Trophoblast cell (in vitro differentiated cells and primary cell): ENCODE results near the gene SLC25A25.
A peak's percentile ranks its signal among the peaks of the same experiment; 100 is the strongest.

ENCODE experiments used
- DNase-seq, 2 donors: peaks; one replicate each; pipeline ENCODE4 v3.0.0-alpha.2; 2016
- H2AFZ ChIP-seq: 2 replicates; pipeline ENCODE4 v1.6.1; 2013; ENCODE audit warnings: low read length, moderate library complexity, mild to moderate bottlenecking; ENCODE audit not compliant: insufficient read depth, poor library complexity
- H2AK5ac ChIP-seq: 2 replicates; pipeline ENCODE4 v1.6.1; 2013; ENCODE audit warnings: mild to moderate bottlenecking, low read length
- H2BK120ac ChIP-seq: 2 replicates; pipeline ENCODE4 v1.6.1; 2013; ENCODE audit warnings: low read length, mild to moderate bottlenecking, moderate library complexity; ENCODE audit not compliant: insufficient read depth, poor library complexity
- H2BK12ac ChIP-seq: 2 replicates; pipeline ENCODE4 v1.6.1; 2013; ENCODE audit warnings: mild to moderate bottlenecking, low read length, moderate library complexity
- H2BK5ac ChIP-seq: 2 replicates; pipeline ENCODE4 v1.6.1; 2013; ENCODE audit warnings: low read length, low read depth, moderate library complexity, mild to moderate bottlenecking; ENCODE audit not compliant: poor library complexity
- H3K14ac ChIP-seq: 2 replicates; pipeline ENCODE4 v1.6.1; 2013; ENCODE audit warnings: mild to moderate bottlenecking, low read length
- H3K18ac ChIP-seq: 2 replicates; pipeline ENCODE4 v1.6.1; 2013; ENCODE audit warnings: mild to moderate bottlenecking, low read length
- H3K23ac ChIP-seq: 2 replicates; pipeline ENCODE4 v1.6.1; 2013; ENCODE audit warnings: low read length
- H3K27ac ChIP-seq: 2 replicates; pipeline ENCODE4 v1.5.1; 2013; ENCODE audit warnings: low read depth, mild to moderate bottlenecking, inconsistent platforms, low read length, moderate library complexity
- H3K27me3 ChIP-seq: 2 replicates; pipeline ENCODE4 v1.6.1; 2013; ENCODE audit warnings: inconsistent platforms, mild to moderate bottlenecking, low read length, moderate library complexity; ENCODE audit not compliant: insufficient read depth
- H3K36me3 ChIP-seq, 2 experiments: 1 replicate in 1 of 2; 2 replicates in 1 of 2; pipeline ENCODE4 v1.6.1; 2013; ENCODE audit warnings: low read length in 2 of 2, mild to moderate bottlenecking in 2 of 2, moderate library complexity in 1 of 2; ENCODE audit not compliant: insufficient read depth in 2 of 2, control insufficient read depth in 1 of 2
- H3K4ac ChIP-seq: 2 replicates; pipeline ENCODE4 v1.6.1; 2013; ENCODE audit warnings: low read depth, mild to moderate bottlenecking, low read length, moderate library complexity
- H3K4me1 ChIP-seq, 2 experiments: 1 replicate in 1 of 2; 2 replicates in 1 of 2; pipeline ENCODE4 v1.6.1; 2013; ENCODE audit warnings: low read length in 2 of 2, mild to moderate bottlenecking in 2 of 2, moderate library complexity in 1 of 2; ENCODE audit not compliant: insufficient read depth in 2 of 2, control insufficient read depth in 1 of 2
- H3K4me2 ChIP-seq: 2 replicates; pipeline ENCODE4 v1.6.1; 2013; ENCODE audit warnings: inconsistent platforms, mild to moderate bottlenecking, low read length, moderate library complexity
- H3K4me3 ChIP-seq: 2 replicates; pipeline ENCODE4 v1.5.1; 2013; ENCODE audit warnings: mild to moderate bottlenecking, low read depth, low read length, inconsistent platforms
- H3K79me1 ChIP-seq: one replicate; pipeline ENCODE4 v1.6.1; 2013; ENCODE audit warnings: low read length
- H3K79me2 ChIP-seq: 2 replicates; pipeline ENCODE4 v1.6.1; 2013; ENCODE audit warnings: low read length, mild to moderate bottlenecking; ENCODE audit not compliant: control insufficient read depth, insufficient read depth, poor library complexity
- H3K9ac ChIP-seq: 2 replicates; pipeline ENCODE4 v1.6.1; 2013; ENCODE audit warnings: mild to moderate bottlenecking, low read length
- H3K9me3 ChIP-seq: 2 replicates; pipeline ENCODE4 v1.6.1; 2013; ENCODE audit warnings: low read depth, mild to moderate bottlenecking, control low read depth, inconsistent platforms, low read length; ENCODE audit not compliant: insufficient read depth
- H4K12ac ChIP-seq: 2 replicates; pipeline ENCODE4 v1.6.1; 2013; ENCODE audit warnings: low read depth, mild to moderate bottlenecking, low read length, moderate library complexity
- H4K8ac ChIP-seq: 2 replicates; pipeline ENCODE4 v1.6.1; 2013; ENCODE audit warnings: low read depth, mild to moderate bottlenecking, low read length, moderate library complexity
- H4K91ac ChIP-seq: one replicate; pipeline ENCODE4 v1.6.1; 2013; ENCODE audit warnings: low read depth, mild to moderate bottlenecking, low read length, moderate library complexity
- WGBS: extraction: QIAGEN DNeasy Blood & Tissue Kit; methylation state at CpG from one replicate; pipeline ENCODE4 v1.1.7; 2013; ENCODE audit warnings: missing lambda C conversion rate; ENCODE audit not compliant: insufficient read length, insufficient coverage; ENCODE audit errors: extremely low coverage; 5-methylcytosine and 5-hydroxymethylcytosine counted together

SLC25A25 gene

DNA sequence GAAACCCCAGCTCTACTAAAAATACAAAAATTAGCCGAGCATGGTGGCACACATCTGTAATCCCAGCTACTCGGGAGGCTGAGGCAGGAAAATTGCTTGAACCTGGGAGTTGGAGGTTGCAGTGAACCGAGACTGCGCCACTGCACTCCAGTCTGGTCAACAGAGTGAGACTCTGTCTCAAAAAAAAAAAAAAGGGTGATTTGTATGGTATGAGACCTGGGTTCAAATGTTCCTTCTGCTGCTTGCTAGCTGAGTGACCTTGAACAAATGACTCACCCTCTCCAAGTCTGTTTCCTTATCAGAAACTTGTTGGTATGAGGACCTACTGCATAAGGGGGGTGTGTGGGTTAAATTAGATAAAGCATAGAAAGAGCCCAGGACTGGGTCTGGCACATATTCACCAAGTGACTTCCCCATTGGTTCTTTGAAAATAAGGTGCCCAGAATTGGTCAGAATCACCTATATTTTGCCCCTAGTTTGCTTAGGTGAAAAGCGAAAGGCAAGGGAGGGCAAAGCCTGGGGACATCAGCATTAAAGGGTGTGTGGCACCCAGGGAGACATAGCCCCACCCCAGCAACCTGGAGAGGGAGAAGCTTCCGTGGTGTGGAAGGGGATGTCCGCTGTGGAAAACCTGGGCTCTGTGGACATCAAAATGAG, 9.9 kb downstream of the SLC25A25 start:
- no peak overlapping the region for H3K4me3 ChIP-seq
- DNase-seq = no peak
- H4K12ac ChIP-seq = no peak overlapping the region
- H3K23ac ChIP-seq = no peak overlapping the region
- H2AFZ ChIP-seq = no peak overlapping the region
- H3K4me1 ChIP-seq = peaks cover 12 to 21% of the 10 kb centered on the region in 2 experiments
- no peaks in the 10 kb centered on the region for H3K36me3 ChIP-seq
- no peak overlapping the region for H3K4ac ChIP-seq
- no peak overlapping the region for H3K18ac ChIP-seq
- no peak overlapping the region for H2BK5ac ChIP-seq
- H3K27ac ChIP-seq = peak overlapping the region; percentile 58
- no CpG with 5 or more reads among the region's 7 CpGs for WGBS
- H2AK5ac ChIP-seq = no peak overlapping the region
- H3K27me3 ChIP-seq = no peaks in the 10 kb centered on the region
- H3K4me2 ChIP-seq = no peak overlapping the region
- H3K79me2 ChIP-seq = no peaks in the 10 kb centered on the region
- H2BK120ac ChIP-seq = no peak overlapping the region
- no peak overlapping the region for H4K8ac ChIP-seq
- H4K91ac ChIP-seq = no peak overlapping the region
- H2BK12ac ChIP-seq = no peak overlapping the region
- no peak overlapping the region for H3K14ac ChIP-seq
- H3K9me3 ChIP-seq = no peaks in the 10 kb centered on the region
- H3K79me1 ChIP-seq = peaks cover 5% of the 10 kb centered on the region
- H3K9ac ChIP-seq = no peak overlapping the region

DNA sequence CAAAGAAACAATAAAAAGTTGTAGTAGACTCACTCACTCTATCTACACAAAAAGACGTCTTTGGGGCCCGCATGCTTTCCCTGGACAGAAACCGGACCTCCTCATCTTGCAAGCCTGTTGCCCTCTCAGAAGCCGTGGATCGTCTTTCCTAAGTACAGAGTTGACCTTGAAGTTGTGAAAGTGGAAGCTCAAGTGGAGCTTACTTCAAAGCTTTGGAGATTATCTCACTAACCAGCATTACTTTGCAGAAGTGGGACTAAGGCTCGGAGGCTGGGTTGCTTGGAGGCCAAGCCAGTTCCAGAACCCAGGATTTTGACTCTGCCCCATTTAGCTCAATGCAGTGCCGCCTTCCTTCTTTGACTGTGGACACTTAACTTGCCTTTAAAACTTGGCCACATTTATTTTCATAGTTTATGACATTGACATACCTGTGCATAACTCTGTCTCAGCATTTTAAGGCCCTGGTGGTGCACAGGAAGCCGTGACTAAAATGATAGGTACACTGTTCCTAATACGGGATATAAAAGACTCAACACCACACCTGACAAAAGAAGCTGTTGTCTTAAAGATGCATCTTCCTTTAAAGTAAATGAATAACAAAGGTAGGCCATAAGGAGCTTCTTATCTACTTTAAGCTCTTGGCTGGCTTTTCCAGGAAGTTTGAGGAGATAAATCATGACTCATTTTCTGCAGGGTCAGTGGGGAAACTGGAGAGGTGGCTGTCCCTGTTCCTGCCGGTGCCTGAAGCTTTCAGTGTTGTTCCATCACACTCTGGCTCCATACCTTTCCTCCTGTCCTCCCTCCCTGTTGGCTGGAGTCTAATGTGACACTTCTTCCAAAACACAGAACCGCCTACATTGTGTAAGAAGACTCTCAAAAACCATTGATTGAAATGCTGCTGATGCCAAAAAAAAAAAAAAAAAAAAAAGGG, 10.7 kb downstream of the SLC25A25 start:
- no peak overlapping the region for H3K23ac ChIP-seq
- H2BK120ac ChIP-seq = no peak overlapping the region
- H2AFZ ChIP-seq = no peak overlapping the region
- H2AK5ac ChIP-seq = no peak overlapping the region
- H2BK5ac ChIP-seq = no peak overlapping the region
- H3K27me3 ChIP-seq = no peaks in the 10 kb centered on the region
- peaks cover 5% of the 10 kb centered on the region for H3K79me1 ChIP-seq
- no peak overlapping the region for H3K18ac ChIP-seq
- H4K12ac ChIP-seq = no peak overlapping the region
- H3K4me3 ChIP-seq = no peak overlapping the region
- H3K9ac ChIP-seq = no peak overlapping the region
- no CpG with 5 or more reads among the region's 11 CpGs for WGBS
- peaks cover 12 to 21% of the 10 kb centered on the region in 2 experiments for H3K4me1 ChIP-seq
- peak; percentile 64 to 73 for DNase-seq
- H3K14ac ChIP-seq = no peak overlapping the region
- H3K36me3 ChIP-seq = peaks cover 0 to 2% of the 10 kb centered on the region in 2 experiments
- no peaks in the 10 kb centered on the region for H3K9me3 ChIP-seq
- no peak overlapping the region for H3K4me2 ChIP-seq
- H3K27ac ChIP-seq = peak overlapping the region; percentile 58
- H4K91ac ChIP-seq = no peak overlapping the region
- no peak overlapping the region for H3K4ac ChIP-seq
- no peaks in the 10 kb centered on the region for H3K79me2 ChIP-seq
- H2BK12ac ChIP-seq = no peak overlapping the region
- no peak overlapping the region for H4K8ac ChIP-seq

DNA sequence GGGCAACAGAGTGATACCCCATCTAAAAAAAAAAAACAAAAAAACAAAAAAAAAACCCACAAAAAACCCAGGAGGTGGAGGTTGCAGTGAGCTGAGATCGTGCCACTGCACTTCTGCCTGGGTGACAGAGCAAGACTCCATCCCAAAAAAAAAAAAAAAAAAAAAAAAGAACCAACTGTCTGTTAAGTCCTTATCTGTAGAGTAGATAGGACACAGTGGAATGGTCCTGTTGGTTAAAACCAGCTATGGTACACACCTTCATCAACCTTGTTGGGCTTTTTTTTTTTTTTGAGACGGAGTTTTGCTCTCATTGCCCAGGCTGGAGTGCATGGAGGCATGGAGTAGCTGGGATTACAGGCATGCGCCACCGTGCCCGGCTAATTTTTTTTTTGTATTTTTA, 12.2 kb downstream of the SLC25A25 start:
- no peak overlapping the region for H3K9ac ChIP-seq
- H4K91ac ChIP-seq = no peak overlapping the region
- no peak overlapping the region for H3K14ac ChIP-seq
- H3K9me3 ChIP-seq = no peaks in the 10 kb centered on the region
- peaks cover 12 to 21% of the 10 kb centered on the region in 2 experiments for H3K4me1 ChIP-seq
- no peak overlapping the region for H2BK12ac ChIP-seq
- no peak overlapping the region for H2AFZ ChIP-seq
- no peak overlapping the region for H3K4ac ChIP-seq
- no peak overlapping the region for H3K18ac ChIP-seq
- no peak overlapping the region for H3K27ac ChIP-seq
- no peak overlapping the region for H3K23ac ChIP-seq
- H3K4me2 ChIP-seq = no peak overlapping the region
- no peak overlapping the region for H4K8ac ChIP-seq
- H4K12ac ChIP-seq = no peak overlapping the region
- H2BK5ac ChIP-seq = no peak overlapping the region
- H2BK120ac ChIP-seq = no peak overlapping the region
- H3K27me3 ChIP-seq = no peaks in the 10 kb centered on the region
- H2AK5ac ChIP-seq = no peak overlapping the region
- H3K4me3 ChIP-seq = no peak overlapping the region
- peaks cover 5% of the 10 kb centered on the region for H3K79me1 ChIP-seq
- no peaks in the 10 kb centered on the region for H3K79me2 ChIP-seq
- no CpG with 5 or more reads among the region's 5 CpGs for WGBS
- peaks cover 0 to 2% of the 10 kb centered on the region in 2 experiments for H3K36me3 ChIP-seq
- DNase-seq = no peak

DNA sequence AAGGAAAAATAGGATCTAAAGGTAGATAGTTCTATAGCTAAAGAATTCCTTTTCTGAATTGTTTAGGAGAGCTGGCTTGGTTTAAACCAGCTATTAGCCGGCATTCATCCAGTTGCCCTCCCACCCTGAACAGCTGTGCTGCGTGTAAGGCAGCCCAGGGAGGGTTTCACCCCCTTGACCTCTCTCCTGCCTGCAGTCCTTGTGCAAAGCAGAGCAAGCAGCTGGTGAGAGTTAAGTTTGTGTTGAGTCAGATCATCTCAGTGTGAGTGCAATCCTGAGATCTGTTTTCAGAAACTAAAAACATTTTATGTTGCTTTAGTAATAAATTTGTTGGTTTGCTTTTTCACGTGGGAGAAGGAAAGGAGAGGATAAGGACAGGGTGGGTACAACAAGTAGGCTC, 13.0 kb downstream of the SLC25A25 start:
- no peak overlapping the region for H3K18ac ChIP-seq
- H3K9me3 ChIP-seq = no peaks in the 10 kb centered on the region
- H3K23ac ChIP-seq = no peak overlapping the region
- H3K27me3 ChIP-seq = no peaks in the 10 kb centered on the region
- H3K14ac ChIP-seq = no peak overlapping the region
- no peak overlapping the region for H3K4me2 ChIP-seq
- no peak overlapping the region for H3K4me3 ChIP-seq
- H4K8ac ChIP-seq = no peak overlapping the region
- no peak overlapping the region for H2AFZ ChIP-seq
- H4K91ac ChIP-seq = peak overlapping the region; percentile 13
- no peak overlapping the region for H3K9ac ChIP-seq
- WGBS = no CpG with 5 or more reads among the region's 3 CpGs
- H3K4me1 ChIP-seq = peaks cover 12 to 21% of the 10 kb centered on the region in 2 experiments
- no peak overlapping the region for H2BK12ac ChIP-seq
- no peak overlapping the region for H2AK5ac ChIP-seq
- peak overlapping the region; percentile 52 for H2BK5ac ChIP-seq
- DNase-seq = no peak
- H3K4ac ChIP-seq = no peak overlapping the region
- H3K36me3 ChIP-seq = peaks cover 0 to 2% of the 10 kb centered on the region in 2 experiments
- no peaks in the 10 kb centered on the region for H3K79me2 ChIP-seq
- H4K12ac ChIP-seq = no peak overlapping the region
- no peak overlapping the region for H3K27ac ChIP-seq
- peaks cover 5% of the 10 kb centered on the region for H3K79me1 ChIP-seq
- no peak overlapping the region for H2BK120ac ChIP-seq
